Activated naive CD8-positive, alpha-beta T cell treated with anti-CD3 and anti-CD28 coated beads, Interleukin-2, amount 10 ng/mL, durations not matched to agents 7 days and 5 days (primary cell): ENCODE measurements around the gene RITA1. TPM values are rescaled to one million over a fixed set of nuclear protein-coding genes. Genes with fewer than 3 reads are reported as not detected.
A peak's percentile ranks its signal among the peaks of the same experiment; 100 is the strongest.

Source experiments
- ATAC-seq: fragments of 150-1000 bp; cut with Tn5 transposase; one replicate; pipeline ENCODE4 v1.10.0; 2021; ENCODE audit warnings: low read depth, moderate library complexity
- POLR2A ChIA-PET: fragments of 350-600 bp; sonication (Branson Sonifier 250); formaldehyde crosslinking; loops from one replicate; lab custom pipeline; 2021; ENCODE audit warnings: antibody characterized with exemption; lab: Charles Lee
- DNase-seq: peaks from one replicate; pipeline ENCODE4 v3.0.0; 2021
- H3K27ac Mint-ChIP-seq: one replicate; pipeline ENCODE4 v1.8.0; 2022; ENCODE audit warnings: mild to moderate bottlenecking, mixed read lengths
- H3K27me3 Mint-ChIP-seq: one replicate; pipeline ENCODE4 v1.8.0; 2022; ENCODE audit warnings: mild to moderate bottlenecking, moderate library complexity, mixed read lengths
- H3K36me3 Mint-ChIP-seq: one replicate; pipeline ENCODE4 v1.8.0; 2021; ENCODE audit warnings: mild to moderate bottlenecking, mixed read lengths
- H3K4me1 Mint-ChIP-seq: one replicate; pipeline ENCODE4 v1.8.0; 2021; ENCODE audit warnings: mixed read lengths
- H3K4me3 Mint-ChIP-seq: one replicate; pipeline ENCODE4 v1.8.0; 2022; ENCODE audit warnings: mild to moderate bottlenecking, moderate library complexity, mixed read lengths
- H3K9me3 Mint-ChIP-seq: one replicate; pipeline ENCODE4 v1.8.0; 2021; ENCODE audit warnings: mixed read lengths
- total RNA-seq, 2 experiments: library from RNA; stranded (reverse); gene quantifications; one replicate each; pipeline ENCODE4 v1.2.3, GENCODE V29; 2021

Gene RITA1
- total RNA-seq, 2 experiments from 2014 or later = 18.5 to 21.5 TPM

DNA sequence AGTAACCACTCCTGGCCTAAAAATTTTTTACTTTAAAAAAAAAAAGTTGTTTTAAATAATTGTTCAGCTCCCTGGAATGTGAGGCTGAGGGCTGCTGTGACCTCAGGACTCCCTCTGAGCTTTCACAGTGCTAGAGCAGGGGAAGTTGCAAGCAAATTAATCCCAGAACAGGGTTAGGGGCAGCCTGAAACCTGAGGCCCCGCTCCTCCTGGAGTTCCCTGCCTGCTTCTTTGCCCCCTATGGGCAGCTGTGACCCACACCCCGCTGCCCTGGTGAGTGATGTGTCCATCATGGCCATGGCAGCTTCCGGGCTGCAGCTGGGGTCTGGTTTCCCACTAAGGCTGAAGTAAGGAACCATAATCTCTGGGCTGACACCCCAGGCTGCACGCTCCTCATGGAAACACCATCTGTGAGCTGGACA, 9.5 kb downstream of the RITA1 start:
- no peak overlapping the region for H3K27ac Mint-ChIP-seq
- ATAC-seq = no peak
- no peaks in the 10 kb centered on the region for H3K9me3 Mint-ChIP-seq
- H3K4me3 Mint-ChIP-seq = no peak overlapping the region
- H3K4me1 Mint-ChIP-seq = peaks cover 15% of the 10 kb centered on the region
- H3K36me3 Mint-ChIP-seq = peaks cover 6% of the 10 kb centered on the region
- no peak for DNase-seq
- POLR2A ChIA-PET = interaction anchor here (0.7 to 1.7 kb wide), 2 partner anchors 9 to 13 kb away, joined by 5 read pairs; no protein-coding TSS in a partner anchor
- H3K27me3 Mint-ChIP-seq = no peaks in the 10 kb centered on the region

DNA sequence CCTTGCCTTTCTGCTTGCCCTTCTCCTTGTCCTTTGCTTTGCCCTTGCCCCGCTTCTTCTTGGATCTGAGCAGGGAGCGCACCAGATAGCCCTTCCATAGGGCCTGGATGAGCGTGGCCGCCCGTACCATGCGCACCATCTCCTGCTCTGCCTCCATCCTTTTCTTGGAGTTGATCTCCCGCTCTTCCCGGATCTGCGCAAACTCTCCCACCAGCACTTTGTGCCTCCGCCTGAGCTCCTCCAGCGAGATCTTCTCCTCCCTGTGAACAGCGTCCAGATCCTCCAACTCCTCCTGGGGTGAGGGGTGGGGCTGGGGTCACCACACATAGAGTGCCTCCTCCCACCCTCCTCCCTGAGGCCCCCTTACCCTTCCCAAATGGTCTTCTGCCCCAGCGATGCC, 10.1 kb downstream of the RITA1 start:
- Mint-ChIP-seq H3K4me3 (no peak overlapping the region), H3K9me3 (no peaks in the 10 kb centered on the region), H3K4me1 (peaks cover 13% of the 10 kb centered on the region), H3K27me3 (no peaks in the 10 kb centered on the region), H3K36me3 (peaks cover 6% of the 10 kb centered on the region), H3K27ac (no peak overlapping the region)
- POLR2A ChIA-PET = interaction anchor here (0.9 to 1.7 kb wide), 3 partner anchors 9 to 12 kb away, joined by 3 to 5 read pairs (median 4); partner anchors contain the start of gene DDX54
- DNase-seq (no peak), ATAC-seq (no peak)

DNA sequence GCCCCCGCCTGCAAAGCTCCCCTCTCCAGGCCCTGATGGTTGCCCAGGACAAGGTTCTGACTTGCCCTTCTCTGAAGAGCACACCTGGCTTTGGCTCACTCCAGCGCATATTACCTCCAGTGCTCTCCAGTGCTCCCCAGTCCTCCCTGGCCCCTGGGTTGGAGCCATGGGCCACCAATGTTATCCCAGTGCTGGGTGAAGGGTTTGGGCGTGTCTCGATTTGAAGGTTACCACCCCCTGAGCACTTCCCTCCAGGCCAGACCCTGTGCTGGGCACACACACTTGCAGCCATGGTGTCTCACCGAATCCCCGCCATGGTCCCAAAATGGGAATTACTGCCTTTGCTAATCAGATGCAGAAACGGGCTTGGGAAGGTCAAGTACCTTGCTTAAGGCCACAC, 11.1 kb downstream of the RITA1 start:
- H3K4me1 Mint-ChIP-seq = peaks cover 13% of the 10 kb centered on the region
- peaks cover 6% of the 10 kb centered on the region for H3K36me3 Mint-ChIP-seq
- no peak overlapping the region for H3K27ac Mint-ChIP-seq
- POLR2A ChIA-PET = interaction anchor here (0.9 to 1.5 kb wide), 3 partner anchors 10 to 123 kb away, joined by 3 to 4 read pairs (median 4); partner anchors contain the start of gene DDX54
- H3K9me3 Mint-ChIP-seq = no peaks in the 10 kb centered on the region
- ATAC-seq = no peak
- H3K4me3 Mint-ChIP-seq = no peak overlapping the region
- no peak for DNase-seq
- H3K27me3 Mint-ChIP-seq = no peaks in the 10 kb centered on the region

DNA sequence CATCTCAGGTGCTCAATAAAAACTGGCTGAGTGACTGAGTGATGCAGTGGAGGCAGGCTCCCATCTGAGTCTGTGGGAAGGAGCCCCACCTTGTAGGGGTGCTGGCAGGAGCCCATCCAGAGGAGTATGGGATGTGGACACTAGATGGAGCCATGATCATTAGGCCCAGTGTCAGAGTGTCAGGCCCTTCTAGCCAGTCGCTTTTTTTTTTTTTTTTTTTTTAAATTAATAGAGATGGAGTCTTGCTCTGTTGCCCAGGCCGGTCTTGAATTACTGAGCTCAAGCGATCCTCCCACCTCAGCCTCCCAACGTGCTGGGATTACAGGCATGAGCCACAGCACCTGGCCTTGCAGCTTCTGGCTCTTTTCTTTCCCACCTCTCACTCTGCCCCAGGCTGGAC, 11.5 kb downstream of the RITA1 start:
- H3K27me3 Mint-ChIP-seq = no peaks in the 10 kb centered on the region
- peak; percentile 51 for DNase-seq
- peaks cover 4% of the 10 kb centered on the region for H3K36me3 Mint-ChIP-seq
- peaks cover 13% of the 10 kb centered on the region for H3K4me1 Mint-ChIP-seq
- no peak overlapping the region for H3K27ac Mint-ChIP-seq
- H3K4me3 Mint-ChIP-seq = no peak overlapping the region
- POLR2A ChIA-PET = interaction anchor here (0.6 to 1.5 kb wide), 8 partner anchors 11 to 209 kb away, joined by 3 to 12 read pairs (median 4); partner anchors contain the start of gene DDX54
- no peaks in the 10 kb centered on the region for H3K9me3 Mint-ChIP-seq
- peak; percentile 92 for ATAC-seq

DNA sequence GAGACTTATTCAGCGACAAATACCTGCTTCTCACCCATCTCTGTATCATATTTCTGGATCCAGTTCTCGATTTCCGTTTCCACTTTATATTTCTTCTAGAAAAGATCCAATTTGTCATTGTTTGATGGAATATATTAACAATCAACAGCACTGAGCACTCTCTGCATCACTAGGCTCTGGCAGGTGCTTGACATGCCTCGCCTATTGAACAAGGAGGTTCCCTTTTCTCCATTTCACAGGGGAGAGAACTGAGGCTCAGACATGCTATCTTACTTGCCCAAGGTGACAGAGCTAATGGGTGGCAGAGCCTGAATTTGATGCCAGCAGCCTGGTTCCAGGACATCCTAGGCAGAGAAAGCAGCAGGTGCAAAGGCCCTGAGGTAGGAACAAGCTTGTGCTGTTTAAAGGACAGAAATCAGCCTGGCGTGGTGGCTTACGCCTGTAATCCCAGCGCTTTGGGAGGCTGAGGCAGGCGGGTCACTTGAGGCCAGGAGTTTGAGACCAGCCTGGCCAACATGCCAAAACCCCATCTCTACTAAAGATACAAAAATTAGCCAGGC, 12.1 kb downstream of the RITA1 start:
- Mint-ChIP-seq H3K4me3 (no peak overlapping the region), H3K4me1 (peaks cover 13% of the 10 kb centered on the region), H3K27me3 (no peaks in the 10 kb centered on the region), H3K27ac (no peak overlapping the region), H3K36me3 (no peaks in the 10 kb centered on the region), H3K9me3 (no peaks in the 10 kb centered on the region)
- DNase-seq (no peak), ATAC-seq (no peak)
- POLR2A ChIA-PET = interaction anchor here (0.6 to 1.3 kb wide), 7 partner anchors 10 to 208 kb away, joined by 3 to 12 read pairs (median 4); no protein-coding TSS in a partner anchor

DNA sequence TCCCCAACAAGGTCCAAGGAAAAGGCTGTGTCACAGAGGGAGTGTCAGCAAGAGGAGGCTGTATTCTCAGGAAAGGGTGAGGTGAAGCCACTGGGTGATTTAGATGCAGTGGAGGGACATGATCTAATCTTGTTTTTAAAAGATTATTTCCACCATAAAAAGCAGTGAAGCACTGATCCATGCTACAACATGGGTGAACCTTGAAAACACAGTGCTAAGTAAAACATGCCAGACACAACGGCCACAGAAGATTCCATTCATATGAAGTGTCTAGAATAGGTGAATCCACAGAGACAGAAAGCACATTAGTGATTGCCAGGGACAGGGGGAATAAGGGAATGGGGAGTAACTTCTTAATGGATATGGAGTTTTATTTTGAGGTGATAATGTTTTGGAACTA, 12.8 kb downstream of the RITA1 start:
- ATAC-seq (no peak), DNase-seq (no peak)
- Mint-ChIP-seq H3K27me3 (no peaks in the 10 kb centered on the region), H3K4me1 (peaks cover 13% of the 10 kb centered on the region), H3K27ac (no peak overlapping the region), H3K4me3 (no peak overlapping the region), H3K36me3 (no peaks in the 10 kb centered on the region), H3K9me3 (no peaks in the 10 kb centered on the region)
- POLR2A ChIA-PET = interaction anchor here (1.3 kb wide), 1 partner anchor 134 kb away, joined by 3 read pairs; no protein-coding TSS in a partner anchor

DNA sequence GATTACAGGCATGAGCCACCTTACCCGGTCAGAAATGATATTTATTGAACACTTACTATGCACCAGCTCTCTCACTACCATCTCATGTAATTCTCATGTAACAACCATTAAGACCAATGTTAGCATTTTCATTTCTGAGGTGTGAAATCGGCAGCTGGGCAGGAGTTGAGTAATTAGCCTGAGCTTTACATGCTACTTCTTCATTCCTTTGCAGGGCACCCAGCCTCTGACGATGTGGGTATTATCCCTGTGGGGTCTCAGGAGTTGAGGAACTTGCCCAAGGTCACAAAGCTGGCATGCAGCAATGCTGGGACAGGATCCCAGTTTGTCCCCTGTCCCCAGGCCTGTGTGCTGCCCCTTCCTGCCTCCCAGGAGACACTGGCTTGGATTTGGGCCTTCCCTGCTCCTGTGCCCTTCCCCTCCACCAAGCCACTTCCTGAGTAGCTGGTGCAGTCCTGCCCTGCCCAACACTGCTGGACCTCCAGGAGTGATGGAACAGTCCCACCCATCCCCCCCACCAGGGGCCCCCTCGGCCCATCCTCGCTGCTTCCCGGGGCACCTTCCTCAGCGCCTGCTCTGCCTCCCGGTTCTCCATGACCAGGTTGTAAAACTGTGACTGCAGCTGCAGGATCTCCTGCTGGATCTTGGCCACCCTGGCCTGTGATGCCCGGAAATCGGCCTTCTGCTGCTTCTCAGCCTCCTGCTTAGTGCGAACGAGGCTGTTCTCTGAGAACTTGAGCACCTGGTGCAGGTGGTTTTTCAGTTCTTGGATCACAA, 14.7 kb downstream of the RITA1 start:
- POLR2A ChIA-PET = interaction anchor here (1.1 kb wide), 1 partner anchor 11 kb away, joined by 4 read pairs; no protein-coding TSS in a partner anchor
- Mint-ChIP-seq H3K4me1 (peaks cover 11% of the 10 kb centered on the region), H3K27me3 (peaks cover 2% of the 10 kb centered on the region), H3K36me3 (no peaks in the 10 kb centered on the region), H3K4me3 (no peak overlapping the region), H3K27ac (no peak overlapping the region), H3K9me3 (no peaks in the 10 kb centered on the region)
- ATAC-seq (no peak), DNase-seq (no peak)

DNA sequence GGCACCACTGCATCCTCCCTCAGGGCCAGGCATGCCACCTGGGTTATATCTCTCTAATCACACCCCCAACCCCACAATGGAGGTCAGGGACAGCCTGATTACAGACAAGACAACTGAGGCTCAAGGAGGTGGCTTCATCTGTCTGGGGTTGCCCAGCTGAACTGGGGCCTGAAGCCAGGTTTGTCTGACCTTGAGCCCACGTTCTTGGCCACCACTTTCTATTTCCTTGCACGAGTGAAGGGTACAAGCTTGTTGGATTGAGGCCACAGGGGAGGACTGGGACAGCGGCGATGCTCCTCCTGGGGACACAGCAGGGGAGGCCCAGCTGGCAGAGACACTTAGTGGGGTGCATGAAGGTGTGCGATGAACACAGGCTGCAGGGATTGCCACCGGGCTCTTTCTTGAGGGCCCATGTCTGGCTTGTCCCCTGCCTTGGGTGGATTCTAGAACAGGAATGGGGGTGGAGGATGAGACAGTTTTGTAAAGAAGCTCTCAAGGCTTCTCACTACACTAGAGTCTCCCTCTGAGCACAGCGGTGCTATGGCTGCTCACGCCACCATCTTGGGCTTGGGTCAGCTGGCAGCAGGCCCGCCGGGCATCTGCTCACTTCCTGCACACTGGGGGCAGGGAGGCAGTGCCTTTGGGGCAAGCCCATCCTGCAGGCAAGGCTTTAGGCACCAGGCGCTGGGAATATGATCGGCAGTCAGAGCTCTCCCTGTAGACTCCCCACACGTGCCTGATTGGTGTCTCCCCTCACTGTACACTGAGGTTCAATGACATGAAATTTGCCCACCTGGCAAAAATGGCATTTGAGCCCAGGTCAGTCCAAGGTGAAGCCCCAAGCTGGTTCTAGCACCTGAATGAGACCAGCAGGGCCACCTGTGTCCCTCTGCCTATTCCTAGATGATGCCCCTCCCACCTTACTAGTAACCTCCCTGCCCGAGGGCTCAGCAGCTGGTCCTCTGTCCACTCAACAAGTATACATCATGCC, 16.0 kb downstream of the RITA1 start:
- no peak overlapping the region for H3K4me3 Mint-ChIP-seq
- H3K36me3 Mint-ChIP-seq = no peaks in the 10 kb centered on the region
- POLR2A ChIA-PET = interaction anchor here (1.3 kb wide), 1 partner anchor 20 kb away, joined by 3 read pairs; the partner anchor contains the start of gene TPCN1
- H3K9me3 Mint-ChIP-seq = no peaks in the 10 kb centered on the region
- no peak for ATAC-seq
- DNase-seq = no peak
- peak overlapping the region; percentile 30 for H3K27ac Mint-ChIP-seq
- peaks cover 15% of the 10 kb centered on the region for H3K4me1 Mint-ChIP-seq
- peaks cover 2% of the 10 kb centered on the region for H3K27me3 Mint-ChIP-seq

DNA sequence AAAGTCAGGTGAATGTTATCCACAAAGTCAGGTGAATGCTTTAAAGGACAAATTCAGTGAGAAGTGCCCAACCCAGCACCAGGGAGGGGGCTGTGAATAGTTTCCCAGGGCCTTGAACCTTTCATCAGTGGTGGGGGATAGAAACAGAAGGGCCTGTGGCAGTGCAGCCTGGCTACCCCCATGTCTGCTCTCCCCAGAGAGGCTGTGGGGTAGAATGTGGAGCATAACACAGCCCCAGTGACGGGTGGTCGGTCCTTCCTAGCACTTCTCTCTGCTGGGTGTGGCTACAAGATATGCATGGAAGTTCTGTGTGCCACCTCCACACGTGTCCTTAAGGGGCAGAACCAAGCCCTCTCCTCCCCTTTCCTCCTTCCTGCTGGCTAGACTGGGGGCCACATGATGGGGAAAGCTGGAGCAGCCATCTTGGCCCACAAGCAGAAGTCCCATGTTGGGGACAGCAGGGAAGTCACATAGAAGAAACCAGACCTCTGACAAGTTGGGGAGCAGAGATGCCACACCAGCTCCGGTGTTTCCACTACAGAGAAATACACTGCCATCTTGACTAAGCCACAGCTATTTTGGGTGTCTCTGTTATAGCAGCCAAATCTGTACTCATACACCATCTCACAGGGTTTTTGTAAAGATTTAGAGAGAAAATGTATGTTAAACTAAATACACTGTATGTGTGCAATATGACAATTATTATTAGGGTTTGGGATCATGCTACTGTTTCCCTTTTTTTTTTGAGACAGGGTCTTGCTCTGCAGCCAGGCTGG, 17.0 kb downstream of the RITA1 start:
- Mint-ChIP-seq H3K4me3 (no peak overlapping the region), H3K27me3 (peaks cover 2% of the 10 kb centered on the region), H3K4me1 (peaks cover 22% of the 10 kb centered on the region), H3K27ac (peak overlapping the region; percentile 30), H3K9me3 (no peaks in the 10 kb centered on the region), H3K36me3 (no peaks in the 10 kb centered on the region)
- ATAC-seq = no peak
- DNase-seq = no peak
- POLR2A ChIA-PET = interaction anchor here (0.6 to 2.0 kb wide), 3 partner anchors 19 to 156 kb away, joined by 3 to 10 read pairs (median 3); partner anchors contain the start of gene TPCN1

DNA sequence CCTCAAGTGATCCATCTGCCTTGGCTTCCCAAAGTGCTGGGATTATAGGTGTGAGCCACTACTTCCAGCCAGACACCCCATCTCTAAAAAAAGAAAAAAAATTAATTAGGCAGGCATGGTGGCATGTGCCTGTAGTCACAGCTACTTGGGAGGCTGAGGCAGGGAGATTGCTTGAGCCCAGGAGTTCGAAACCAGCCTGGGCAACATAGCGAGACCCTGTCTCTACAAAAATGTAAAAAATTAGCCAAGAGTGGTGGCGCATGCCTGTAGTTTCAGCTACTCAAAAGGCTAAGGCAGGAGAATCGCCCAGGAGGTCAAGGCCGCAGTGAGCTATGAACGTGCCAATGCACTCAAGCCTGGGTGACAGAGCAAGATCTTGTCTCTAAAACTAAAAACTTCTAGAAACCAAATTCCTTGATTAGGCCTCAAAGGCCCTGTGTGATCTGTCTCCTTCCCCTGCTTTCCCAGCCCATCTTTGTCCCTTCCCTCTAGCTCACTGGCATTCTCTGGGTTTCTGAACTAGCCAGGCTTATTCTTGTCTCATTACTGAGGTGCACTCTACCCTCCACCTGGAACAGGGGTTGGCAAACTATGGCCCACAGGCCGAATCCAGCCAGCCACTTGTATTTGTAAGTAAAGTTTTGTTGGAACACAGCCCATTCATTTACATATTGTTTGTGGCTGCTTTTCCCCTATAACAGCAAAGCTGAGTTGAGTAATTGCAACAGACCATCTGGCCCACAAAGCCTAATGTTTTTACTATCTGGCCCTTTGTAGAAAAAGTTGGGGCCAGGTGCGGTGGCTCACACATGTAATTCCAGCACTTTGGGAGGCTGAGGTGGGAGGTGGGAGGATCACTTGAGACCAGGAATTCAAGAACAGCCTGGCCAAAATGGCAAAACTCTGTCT, 18.6 kb downstream of the RITA1 start:
- ATAC-seq (no peak), DNase-seq (no peak)
- no peaks in the 10 kb centered on the region for H3K36me3 Mint-ChIP-seq
- H3K9me3 Mint-ChIP-seq = no peaks in the 10 kb centered on the region
- H3K27me3 Mint-ChIP-seq = peaks cover 2% of the 10 kb centered on the region
- no peak overlapping the region for H3K27ac Mint-ChIP-seq
- H3K4me1 Mint-ChIP-seq = peaks cover 31% of the 10 kb centered on the region
- no peak overlapping the region for H3K4me3 Mint-ChIP-seq
- POLR2A ChIA-PET = interaction anchor here (1.3 to 2.0 kb wide), 2 partner anchors 12 to 17 kb away, joined by 3 to 10 read pairs; partner anchors contain the start of gene TPCN1

DNA sequence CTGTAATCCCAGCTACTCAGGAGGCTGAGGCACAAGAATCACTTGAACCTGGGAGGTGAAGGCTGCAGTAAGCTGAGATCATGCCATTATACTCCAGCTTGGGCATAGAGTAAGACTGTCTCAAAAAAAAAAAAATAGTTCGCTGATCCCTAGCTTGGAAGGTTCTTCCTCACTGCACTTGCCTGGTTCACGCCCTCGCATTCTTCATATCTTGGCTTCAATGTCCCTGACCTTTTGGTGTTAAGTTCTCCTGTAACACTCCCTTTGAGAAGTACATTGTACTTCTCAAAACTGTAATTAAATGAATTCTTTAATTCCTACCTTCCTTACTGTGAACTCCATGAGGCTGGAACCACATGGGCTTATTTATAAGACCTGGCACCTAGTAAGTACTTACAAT, 19.3 kb downstream of the RITA1 start:
- ATAC-seq = no peak
- no peaks in the 10 kb centered on the region for H3K36me3 Mint-ChIP-seq
- peaks cover 36% of the 10 kb centered on the region for H3K4me1 Mint-ChIP-seq

More for the DNA sequence above, 19.3 kb downstream of the RITA1 start:
- DNase-seq = no peak
- POLR2A ChIA-PET = interaction anchor here (1.3 to 2.0 kb wide), 2 partner anchors 12 to 17 kb away, joined by 3 to 10 read pairs; partner anchors contain the start of gene TPCN1
- H3K27ac Mint-ChIP-seq = no peak overlapping the region
- H3K9me3 Mint-ChIP-seq = no peaks in the 10 kb centered on the region
- H3K27me3 Mint-ChIP-seq = peaks cover 2% of the 10 kb centered on the region
- H3K4me3 Mint-ChIP-seq = no peak overlapping the region
